ENCODE measurements around the gene TMEM81. TPM values are rescaled to one million over a fixed set of nuclear protein-coding genes. Genes with fewer than 3 reads are reported as not detected.

TMEM81 gene
- total RNA-seq, 1 donor from 2014 or later = 1.3 TPM

Other genes starting within 250 kb of the TMEM81 start
- gene NFASC, start 213.6 kb downstream of the TMEM81 start, total RNA-seq = 12.2 TPM
- 0.04 TPM for gene CNTN2, start 41.2 kb downstream of the TMEM81 start, total RNA-seq
- gene RBBP5, start 37.5 kb upstream of the TMEM81 start, total RNA-seq = 6.9 TPM
- 5.7 TPM for gene DSTYK, start 127.2 kb upstream of the TMEM81 start, total RNA-seq
- gene TMCC2, start 143.5 kb upstream of the TMEM81 start, total RNA-seq = 1.00 TPM
- 28.3 TPM for gene NUAK2, start 237.3 kb upstream of the TMEM81 start, total RNA-seq

All from esophagus mucosa (tissue), 1 donor.